Activated CD4-positive, CD25-positive, alpha-beta regulatory T cell treated with anti-CD3 and anti-CD28 coated beads, Interleukin-2, amount 50 U/mL, for 16 hours (primary cell): ENCODE data around the gene PGBD5.

ENCODE experiments used
- DNase-seq: peaks from one replicate; pipeline ENCODE4 v3.0.0-alpha.2; 2020; ENCODE audit warnings: low read depth, low spot score

PGBD5 gene

DNA sequence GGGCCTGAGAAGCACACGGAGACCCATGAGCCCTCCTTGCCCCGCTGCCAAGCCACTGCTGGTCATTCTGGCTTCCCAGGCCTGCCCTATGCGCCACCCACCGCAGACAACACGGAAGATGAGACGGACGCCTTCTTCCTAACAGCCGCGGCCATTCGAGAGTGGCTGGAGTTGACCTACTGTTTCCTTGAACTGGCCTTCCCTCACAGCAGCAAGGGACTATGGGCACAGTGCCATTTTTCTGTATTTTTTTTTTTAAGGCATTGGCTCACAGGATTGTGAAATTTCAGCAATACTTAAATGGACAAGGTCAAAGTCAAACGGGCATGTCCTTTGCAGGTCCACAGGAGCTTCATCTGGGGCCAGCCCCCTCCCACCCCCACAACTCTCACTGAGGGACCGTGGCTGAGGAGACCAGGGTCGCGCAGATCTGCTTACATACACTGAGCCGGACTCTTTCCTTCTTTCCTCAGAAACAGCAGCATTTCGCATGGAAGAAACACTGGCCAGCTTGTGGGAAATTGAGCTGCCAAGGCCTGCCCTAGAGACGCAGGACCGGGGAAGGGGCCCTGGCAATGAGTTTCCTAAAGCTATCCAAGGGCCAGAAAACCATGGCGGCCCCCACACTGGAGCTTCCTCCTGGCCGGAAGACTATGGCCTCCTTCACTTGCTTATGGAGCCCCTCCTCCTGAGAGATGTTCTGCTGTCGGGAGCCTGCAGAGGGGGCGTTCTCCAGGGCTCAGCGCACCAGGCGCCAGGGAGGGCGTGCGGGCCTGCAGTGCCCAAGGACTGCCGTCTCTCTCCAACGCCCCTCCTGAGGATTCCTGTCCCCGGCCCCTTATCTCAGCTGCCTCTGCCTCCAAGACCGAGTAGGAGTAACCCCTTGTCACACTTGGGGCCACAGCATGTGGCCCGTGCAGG, 98.9 kb downstream of the PGBD5 start:
- DNase-seq: no peak

DNA sequence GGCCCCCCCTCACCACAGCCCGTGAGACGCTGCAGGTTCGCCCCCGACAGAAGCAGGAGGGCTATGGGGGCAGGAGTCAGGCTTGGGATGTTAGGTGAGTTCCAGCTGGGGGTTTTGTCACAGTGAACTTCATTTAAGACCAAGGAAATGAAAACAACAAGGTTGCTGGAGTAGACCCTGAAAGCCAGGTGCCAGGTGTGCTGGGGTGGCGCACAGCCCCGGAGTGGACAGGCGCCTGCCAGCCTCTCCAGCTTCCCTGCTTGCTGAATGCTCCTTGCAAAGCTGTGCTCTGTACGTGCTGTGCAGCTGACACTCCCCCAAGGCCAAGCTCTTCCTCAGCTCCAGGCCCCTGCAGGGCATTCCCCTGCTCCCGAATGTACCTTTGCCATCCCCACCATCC, 102.4 kb downstream of the PGBD5 start:
- DNase-seq: no peak

DNA sequence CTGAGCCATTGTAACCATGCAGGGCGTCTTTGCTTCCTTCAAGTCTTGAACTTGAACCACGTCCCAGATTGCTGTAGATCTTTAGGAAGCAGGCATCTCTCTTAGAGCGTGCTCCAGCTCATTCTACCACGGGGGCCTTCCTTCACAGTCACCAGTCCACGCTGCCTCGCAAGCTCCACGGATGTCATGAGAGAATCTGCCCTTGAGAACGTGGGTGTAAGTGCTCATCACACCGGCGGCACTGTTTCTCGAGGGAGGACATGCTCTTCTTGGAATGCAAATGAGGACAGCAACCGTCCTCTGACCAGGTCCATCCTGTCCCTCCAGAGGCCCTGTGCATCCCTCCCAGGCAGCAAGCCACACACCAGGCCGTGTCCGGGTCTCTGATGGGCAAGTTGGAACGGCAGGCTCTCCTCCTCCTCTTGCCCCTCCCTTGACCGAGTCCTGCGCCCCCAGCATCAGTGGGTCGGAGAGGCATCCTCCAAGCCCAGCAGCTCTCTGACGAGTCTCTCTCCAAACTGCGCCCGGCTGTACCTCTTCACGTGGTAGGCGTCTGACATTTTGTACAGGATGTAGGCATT, 103.1 kb downstream of the PGBD5 start:
- no peak for DNase-seq

DNA sequence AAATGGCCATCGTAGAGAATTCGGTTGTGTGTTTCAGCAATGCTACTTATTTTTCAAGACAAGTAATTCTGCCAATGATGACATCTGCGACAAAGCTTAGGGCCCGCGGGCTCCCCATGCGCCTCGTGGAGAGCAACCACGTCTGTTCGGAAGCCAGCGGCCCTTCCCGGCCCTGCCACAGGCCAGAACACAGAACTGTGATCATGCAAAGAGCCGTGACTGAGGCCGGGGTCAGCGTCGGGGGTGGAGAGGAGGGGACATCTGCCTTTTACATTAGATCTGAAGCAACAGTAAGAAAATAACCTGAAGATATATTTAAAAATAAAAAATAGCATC, 103.7 kb downstream of the PGBD5 start:
- no peak for DNase-seq

DNA sequence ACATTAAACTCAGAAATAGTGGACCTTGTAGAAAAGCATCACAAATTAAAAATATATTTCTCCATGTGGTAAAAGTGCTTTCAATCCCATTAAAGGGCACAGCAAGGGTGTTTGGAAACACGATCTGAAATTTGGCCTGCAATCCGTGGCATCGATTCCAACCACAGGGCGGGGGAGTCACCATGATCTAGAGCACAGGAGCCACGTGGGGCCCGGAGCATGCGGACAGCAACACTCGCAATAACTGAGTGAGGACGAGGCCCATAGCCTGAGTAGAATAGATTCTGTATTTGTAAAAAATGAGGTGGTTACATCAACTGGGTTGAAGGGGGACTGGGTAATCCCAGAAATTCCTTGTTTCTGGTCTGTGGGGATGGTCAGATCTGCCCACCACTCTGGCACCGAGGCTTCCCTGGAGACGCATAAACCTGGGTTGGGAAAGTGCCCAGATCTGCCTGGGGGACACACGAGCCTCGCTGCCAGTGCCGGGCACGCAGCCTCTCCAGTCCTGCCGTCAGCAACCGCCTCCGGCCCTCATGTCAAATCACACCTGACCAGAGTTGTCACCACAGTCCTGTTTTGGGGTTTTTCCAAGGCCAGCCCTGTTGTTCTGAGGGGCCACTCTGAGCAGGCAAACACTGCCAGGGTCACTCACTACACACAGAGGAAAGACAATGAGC, 104.3 kb downstream of the PGBD5 start:
- no peak for DNase-seq

DNA sequence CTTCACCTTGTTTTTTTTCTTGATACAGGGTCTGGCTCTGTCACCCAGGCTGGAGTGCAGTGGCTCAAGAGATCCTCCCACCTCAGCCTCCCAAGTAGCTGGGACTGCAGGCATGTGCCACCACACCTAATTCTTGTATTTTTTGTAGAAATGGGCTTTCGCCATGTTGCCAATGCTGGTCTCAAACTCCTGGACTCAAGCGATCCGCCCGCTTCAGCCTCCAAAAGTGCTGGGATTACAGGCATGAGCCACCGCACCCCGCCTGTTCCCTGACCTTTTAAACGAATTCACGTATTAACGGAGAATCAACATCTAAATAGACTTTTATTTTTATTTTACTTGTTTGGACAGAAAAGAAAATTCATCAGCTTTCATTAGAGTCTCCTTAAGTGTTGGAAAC, 104.8 kb downstream of the PGBD5 start:
- DNase-seq: no peak

DNA sequence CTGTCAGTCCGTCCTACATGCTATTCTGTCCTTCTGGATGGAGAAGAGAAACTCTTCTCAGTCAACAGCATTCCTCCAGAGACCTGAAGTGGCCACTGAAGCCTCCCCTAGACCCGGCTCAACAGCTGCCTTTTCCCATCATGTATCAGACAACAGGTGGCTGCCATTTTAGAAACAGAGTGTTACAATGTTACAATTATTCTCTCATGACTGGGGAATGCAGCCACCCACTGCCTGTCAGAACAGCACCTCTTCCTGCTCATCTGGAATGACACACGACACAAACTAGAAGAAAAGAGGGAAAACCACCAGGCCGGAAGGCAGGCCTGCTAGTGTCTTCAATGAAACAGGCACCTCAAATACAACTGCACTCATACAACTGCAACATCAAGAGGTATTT, 105.3 kb downstream of the PGBD5 start:
- no peak for DNase-seq

DNA sequence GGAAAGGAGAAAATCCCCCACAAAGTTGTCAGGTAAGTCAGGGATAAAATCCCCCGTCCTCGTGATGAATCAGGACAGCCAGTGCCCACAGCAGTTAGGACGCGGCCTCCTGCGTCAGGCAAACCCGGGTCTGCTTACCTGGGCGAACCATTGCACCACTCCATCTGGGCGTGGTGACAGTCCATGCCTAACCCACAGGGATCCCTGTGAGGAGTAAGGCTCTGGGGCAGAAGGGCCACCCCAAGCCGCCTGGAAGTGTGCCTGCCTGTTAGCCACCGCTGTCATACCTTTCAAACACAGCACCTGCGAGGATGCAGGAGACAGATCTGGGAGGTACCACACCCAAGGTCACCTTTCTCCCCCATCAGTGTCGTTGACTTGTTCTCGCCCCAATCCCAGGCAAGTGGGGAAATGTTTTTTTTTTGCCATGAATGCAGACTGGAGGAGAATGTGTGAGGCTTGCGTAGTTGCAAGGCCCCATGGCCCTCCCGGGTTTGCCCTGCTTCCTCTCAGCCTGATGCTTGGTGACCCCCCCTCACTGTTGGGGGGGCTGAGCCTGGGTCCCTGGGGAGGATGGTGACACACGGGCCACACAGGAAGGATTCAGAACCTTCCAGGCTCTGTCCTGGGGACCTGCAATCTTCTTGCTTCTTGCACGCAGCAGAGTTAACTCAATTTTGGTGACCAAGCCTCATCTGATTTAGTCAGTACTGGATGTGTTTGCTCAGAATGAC, 107.0 kb downstream of the PGBD5 start:
- no peak for DNase-seq

DNA sequence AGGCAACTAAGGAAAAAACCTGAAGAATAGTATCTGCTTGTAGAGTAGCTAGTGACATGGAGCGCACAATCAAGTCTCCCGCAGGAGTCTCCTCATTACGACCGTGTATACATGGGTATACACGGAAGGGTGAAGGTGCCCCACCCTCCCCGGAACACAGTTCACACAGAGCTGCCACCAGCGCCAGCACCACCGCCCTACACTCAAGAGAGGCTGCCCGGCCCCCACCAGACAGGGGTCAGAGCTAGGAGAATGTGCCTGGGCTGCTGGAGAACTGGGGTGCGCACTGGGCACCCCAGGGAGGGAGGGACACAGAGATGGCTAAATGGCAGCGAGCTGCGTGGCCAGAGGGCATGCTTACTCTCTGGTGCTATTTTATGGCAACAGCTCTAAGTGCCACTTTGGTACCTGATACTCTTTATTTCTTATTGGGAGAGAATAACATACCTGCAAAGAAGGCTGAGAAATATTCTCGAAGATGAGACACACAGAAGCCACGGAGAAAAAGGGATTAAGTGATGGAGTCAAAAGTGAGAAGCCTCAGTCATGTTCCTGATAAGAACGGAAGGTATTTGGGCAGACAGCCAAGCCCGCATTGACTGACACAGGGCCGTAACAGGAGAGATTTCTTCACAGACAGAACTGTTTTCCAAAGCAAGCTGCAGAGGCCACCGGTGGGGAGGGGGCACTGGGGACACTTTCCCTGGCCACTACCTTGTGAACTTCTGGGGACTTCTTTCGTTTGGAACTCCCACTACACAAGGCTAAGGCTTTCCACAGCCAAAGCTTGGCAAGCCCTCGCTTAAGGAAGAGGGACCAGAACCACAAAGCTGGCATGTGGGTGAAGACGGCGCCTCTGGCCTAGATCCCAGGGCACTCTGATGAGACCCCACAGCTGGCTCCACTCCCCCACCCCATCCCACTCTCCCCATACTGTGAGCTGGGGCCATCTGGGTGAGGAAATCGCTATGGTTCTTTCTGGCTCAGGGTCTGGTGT, 108.0 kb downstream of the PGBD5 start:
- DNase-seq: no peak

DNA sequence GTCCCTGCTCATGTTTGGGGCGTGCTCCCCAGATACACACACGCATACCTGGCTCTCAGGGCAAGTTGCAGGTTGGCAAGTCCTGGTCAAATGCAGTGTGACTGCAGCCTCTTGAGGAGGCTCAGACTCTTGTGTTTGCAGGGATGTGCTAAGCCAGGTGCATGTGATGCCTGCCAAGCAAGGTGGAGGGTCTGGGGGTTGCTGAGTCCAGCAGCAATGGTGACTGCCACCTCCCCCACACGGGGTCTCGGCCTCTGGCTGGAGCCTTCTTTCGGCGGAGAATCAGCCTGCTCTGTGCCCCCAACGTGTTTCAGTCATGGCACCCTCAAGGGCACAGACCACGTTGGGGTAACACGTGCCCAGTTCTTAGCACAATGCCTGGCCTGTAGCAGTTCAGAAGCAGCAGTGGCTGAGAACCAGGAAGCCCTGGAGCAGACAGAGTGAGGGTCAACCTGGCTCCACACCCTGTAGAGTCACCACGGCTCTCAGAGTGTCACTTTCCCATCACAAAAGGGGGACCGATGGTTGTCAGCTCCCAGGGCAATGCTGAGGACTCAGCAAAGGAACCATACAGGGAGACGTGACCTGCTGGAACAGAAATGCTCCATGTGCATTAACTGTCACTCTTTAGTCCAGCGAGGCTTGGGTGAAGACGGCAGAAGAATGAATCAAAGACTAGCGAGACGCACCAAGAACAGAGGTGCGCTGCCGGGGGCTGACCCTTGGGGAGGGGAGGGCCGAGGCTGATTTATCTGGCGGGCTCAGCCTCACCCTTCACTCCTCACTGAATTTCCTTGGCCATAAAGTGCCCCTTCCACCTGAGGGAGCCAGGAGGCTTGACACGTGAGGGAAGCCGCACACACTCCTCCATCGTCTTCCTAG, 109.0 kb downstream of the PGBD5 start:
- DNase-seq: no peak

DNA sequence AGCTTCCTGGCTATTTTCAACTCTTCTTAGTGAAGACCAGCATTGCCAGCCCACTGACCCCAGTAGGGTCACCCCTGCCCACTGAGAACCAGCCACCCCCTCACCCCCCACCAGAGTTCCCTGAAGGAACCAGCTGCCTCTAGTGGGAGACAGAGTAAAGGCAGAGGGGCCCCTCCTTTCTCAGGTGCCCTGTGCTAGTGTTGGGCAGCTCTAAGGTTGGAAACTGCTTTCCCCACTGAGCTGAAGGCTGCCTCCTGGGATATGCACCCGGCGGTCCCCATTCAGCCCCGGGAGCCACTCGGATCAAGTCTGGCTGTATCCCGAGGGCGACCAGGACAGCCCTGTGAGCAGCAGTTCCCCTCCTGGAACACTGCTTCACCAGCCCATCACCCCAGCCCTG, 111.0 kb downstream of the PGBD5 start:
- no peak for DNase-seq

DNA sequence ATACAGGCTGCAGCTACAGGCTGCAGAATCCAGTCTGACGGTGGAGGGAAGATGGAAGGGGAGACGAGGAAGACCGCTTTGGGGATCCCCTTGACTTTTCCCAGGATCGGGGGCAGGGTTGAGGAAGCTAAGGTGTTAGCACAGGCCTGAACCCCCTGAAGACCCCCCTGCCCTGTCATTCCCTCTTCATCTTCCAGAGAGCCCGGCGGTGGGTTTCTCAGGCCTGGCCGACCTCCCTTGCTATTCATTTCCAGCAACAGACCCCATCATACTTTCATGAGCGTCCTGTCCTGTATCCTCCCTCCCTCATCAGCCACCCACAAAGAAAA, 112.0 kb downstream of the PGBD5 start:
- DNase-seq: no peak

DNA sequence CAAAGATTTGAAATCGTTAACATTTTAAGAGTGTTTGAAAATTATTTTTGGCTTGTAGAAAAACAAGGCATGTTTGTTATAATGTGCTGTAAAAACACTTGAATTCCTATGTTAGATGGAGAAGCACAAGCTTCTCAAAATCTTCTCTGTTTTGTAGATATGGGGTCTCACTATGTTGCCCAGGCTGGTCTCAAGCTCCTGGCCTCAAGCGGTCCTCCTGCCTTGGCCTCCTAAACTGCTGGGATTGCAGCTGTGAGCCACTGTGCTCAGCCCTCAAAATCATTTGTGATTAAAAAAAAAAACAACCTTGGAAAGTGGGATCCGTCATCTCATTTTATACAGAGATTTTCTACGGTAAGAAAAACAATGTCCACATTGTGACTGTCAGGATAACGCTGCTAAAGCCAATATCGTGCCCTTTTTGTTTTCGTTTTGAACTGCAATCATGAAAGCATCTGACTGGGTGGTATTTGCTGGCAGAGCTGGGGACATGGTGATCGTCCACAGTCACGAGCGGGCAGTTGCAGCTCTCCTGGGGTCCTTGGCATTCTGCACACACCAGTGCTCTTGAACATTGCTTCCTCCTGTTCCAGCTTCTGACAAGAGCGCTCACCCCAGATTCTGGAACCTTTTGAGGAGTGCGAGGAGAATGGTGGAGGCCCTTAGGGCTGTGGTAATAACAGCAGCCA, 112.5 kb downstream of the PGBD5 start:
- DNase-seq: no peak

DNA sequence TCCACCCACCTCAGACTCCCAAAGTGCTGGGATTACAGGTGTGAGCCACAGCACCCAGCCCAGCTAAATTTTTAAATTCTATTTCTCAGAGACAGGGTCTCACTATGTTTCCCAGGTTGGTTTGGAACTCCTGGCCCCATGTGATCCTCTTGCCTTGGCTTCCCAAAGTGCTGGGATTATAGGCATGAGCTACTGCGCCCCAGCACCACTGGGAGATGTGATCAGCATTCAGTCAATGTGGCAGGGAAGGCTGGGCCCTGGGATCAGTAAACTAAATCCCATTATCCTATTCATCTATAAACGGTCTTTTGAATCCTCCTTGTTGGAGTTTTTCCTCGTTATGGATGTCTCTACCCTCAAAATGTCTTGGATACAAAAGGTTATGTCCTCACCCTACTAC, 113.5 kb downstream of the PGBD5 start:
- no peak for DNase-seq

DNA sequence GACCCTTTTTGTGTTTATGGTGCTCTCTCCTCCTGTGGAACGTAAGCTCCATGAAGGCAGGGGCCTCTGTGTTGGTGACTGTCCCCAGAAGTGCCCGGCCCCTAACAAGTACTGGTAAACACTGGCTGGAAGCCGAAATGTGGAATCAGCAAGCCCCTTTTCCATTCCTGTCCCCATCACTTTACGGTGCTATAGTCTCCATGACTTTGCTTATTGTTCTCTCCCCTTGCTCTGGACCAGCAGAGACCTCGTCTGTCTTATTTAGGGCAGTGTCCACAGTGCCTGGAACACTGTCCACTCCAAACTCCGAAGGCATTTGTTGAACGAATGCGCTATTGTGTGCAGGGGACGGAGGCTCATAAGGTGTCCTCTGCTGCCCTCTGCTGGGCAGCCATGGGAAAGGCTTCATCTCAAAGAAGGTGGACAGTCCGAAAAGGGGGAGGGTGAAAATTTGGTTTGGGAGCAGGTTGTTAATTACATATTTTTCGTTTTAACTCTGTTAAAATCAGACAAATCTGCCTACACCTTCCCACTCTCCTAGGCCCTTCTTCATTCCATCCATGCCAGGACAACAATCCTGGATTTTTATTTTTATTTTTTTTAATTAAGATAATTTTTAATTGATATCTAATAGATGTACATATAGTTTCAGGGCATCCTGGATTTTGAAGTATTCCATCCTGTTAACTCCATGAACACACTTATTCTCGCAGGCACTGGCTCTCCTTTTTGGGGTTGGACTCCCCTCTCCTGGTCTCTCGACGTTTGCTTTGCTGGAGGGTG, 115.6 kb downstream of the PGBD5 start:
- peak; percentile 36 for DNase-seq

DNA sequence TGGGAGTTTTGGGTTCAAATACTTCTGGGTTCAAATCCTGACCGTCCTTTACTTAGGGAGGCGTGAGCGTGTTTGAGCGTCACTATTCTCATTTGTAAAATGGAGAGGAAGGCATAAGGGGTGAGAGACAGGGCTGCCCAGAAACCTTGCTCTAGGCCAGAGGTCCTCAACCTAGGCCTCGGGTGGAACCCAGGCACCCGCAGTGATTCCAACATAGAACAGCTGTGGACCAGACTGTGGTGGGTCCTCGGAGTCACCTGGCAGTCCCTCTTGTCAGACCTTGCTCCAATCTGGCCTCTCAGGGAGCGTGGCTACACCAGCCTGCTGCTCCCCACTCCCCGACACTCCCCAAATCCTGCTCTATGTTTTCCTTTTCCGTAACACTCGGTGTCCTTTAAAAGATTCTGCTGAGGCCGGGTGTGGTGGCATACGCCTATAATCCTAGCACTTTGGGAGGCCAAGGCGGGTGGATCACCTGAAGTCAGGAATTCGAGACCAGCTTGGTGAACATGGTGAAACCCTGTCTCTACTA, 116.4 kb downstream of the PGBD5 start:
- no peak for DNase-seq

DNA sequence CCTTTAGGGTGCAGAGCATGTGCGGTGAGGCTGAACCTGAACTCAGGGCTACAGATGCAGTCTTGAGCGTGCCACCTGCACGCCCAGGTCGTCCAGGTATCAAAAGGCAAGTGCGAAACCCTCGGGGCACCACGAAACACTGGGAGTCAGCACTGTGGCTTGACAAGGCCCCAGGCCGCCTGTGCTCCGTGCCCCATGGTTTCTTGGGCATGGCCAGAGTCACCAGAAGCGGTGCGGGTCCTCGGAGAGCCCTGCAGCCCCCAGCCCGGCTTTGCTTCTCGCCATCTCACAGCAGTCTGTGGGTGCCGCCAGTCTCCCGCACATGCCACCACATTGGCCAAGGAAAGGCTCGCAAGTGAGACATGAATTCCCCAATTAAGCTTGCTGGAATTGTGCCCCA, 117.3 kb downstream of the PGBD5 start:
- DNase-seq: no peak

DNA sequence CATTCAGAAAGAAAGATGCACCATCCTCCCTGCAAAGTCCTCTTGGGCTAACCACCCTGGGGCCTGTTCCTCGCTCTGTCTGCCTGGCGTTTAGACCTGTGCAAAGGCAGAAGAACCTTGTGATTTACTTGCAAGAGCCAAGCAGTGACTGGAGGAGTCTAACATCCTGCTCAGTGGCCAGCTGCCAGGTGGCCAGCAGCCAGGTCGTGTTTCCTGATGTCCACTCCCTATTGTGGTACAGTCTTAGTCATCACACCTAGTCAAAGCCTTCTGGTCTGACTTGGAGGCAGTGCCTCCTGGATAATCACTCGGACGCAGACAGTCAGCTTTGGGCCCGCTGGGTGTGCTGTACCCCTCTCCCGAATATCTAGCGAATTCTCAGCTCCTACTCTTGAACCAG, 118.1 kb downstream of the PGBD5 start:
- no peak for DNase-seq
